Activated CD4-positive, alpha-beta T cell treated with anti-CD3 and anti-CD28 coated beads, Interleukin-2, amount 50 U/mL, for 1 hour (primary cell): ENCODE data around the gene PPP1R2.
"Not testable (repeated sequence)": the region's sequence is repeated elsewhere in the genome, so short reads cannot be mapped to it uniquely, and the experiment has no call there.

Experiments used
- DNase-seq: peaks from one replicate; pipeline ENCODE4 v3.0.0-alpha.2; 2020

PPP1R2 gene

DNA sequence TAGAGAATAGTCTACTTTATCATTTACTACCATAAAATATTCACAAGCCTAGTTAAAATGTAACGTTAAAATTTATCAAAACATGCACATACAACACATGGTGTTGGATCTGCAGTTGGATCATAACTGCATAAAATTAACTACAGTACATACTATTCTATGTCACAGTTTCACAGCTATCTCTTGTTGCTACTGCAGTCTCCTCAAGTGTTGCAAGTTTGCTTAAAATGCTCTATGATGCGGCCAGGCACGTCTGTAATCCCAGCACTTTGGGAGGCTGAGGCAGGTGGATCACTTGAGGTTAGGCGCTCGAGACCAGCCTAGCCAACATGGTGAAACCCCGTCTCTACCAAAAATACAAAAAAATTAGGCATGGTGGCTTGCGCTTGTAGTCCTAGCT lies 10.3 kb downstream of the PPP1R2 start:
- DNase-seq, result no peak

DNA sequence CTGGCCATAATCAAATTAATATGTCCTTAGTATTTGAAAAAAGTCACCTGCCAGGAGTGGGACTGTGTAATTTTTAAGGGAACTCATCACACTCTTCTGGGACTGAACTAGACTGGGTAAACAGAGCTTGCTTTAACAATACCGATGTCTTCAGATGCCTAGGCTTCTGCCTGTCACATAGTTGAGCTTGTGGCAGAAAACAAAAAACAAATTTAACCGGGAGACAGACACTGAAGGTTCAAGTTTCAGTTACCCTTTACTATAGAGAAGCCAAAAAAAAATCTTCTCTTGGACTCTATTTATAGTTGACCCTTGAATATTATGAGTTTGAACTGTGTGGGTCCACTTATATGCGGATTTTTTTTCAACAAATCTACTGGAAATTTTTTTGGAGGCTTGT lies 10.8 kb downstream of the PPP1R2 start:
- DNase-seq, result no peak

DNA sequence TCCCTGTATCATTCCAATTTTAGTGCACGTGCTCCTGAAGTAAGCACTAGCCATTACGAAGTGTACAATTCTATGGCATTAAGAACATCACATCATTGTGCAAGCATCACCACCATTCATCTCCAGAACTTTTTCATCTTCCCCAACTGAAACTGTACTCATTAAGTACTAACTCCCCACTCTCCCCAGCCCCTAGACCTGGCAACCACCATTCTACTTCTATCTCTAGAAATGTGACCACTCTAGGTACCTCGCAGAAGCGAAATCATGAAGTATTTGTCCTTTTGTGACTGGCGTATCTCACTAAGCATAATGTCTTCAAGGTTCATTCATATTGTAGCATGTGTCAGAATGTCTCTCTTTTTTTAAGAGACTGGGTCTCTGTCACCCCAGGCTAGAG lies 11.4 kb downstream of the PPP1R2 start:
- DNase-seq, result no peak

DNA sequence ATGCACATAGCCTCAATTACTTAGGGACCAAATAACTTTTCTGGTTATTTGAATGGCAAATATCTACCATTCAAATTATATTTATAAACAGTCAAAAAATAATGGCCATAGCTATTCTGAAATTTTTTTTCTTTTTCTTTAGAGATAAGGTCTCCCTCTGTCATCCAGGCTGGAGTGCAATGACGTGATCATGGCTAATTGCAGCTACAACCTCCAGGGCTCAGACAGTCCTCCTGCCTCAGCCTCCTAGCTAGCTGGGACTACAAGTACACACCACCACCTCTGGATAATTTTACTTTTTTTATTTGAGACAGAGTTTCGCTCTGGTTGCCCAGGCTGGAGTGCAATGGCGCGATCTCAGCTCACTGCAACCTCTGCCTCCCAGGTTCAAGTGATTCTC lies 16.6 kb downstream of the PPP1R2 start:
- DNase-seq, result no peak

DNA sequence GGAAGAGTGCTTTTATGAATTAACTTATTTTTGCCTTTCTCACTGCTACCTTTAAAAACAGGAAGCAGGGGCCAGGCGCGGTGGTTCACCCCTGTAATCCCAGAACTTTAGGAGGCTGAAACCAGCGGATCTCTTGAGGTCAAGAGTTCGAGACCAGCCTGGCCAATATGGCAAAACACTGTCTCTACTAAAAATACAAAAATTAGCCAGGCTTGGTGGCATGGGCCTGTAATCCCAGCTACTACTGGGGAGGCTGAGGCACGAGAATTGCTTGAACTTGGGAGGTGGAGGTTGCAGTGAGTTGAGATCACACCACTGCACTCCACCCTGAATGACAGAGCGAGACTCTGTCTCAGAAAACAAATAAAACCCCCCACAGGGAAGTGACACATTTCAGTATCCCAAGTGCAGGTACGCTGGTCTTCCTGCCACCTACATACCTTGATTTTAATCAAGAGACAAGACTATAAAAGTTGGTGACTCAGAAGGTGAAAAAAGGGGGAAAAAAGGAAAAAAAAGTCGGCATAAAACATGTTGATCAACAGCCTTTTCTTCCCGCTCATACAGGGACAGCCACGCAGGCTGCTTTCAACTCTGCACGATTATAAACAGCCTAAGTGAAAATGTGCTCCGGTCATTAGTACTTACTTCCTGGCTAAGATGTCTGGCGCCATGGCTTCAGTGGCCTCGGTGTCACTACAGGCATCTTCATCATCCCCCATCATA lies 18.8 kb downstream of the PPP1R2 start:
- DNase-seq, result no peak

DNA sequence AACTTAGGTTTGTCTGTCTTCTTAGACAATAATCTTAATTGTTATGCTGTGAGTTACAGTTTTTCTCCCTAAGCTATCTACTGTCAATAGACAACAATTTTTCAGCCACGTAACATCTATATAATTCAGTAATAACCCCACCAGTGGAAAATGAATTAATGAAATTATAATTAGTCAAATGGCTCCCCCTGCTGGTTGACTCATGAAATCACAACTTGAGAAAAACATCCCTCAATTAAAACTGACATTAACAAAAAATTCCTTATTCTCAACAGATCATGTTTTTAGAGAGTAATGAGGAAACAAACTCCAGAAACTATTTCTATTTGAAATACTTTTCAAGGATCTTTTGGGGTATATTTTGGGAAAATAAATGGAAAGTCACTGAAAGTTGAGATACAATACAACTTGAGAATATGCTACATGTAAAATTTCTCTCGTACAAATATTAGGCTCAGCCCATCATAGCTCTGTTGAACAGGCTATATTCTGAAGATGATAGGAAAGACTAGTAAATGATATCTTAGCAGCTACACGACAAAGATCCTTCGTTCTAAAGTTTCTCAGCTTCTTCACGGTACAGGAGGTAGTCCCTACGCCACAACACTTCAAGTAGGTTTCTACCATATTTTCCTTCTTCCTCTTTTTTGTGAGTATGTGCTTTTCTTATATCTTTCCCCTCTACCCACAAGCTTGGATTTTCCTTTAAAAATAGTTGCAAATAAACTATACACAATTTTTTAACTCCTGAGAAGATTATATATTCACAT lies 20.7 kb downstream of the PPP1R2 start:
- DNase-seq, result peak; percentile 28

DNA sequence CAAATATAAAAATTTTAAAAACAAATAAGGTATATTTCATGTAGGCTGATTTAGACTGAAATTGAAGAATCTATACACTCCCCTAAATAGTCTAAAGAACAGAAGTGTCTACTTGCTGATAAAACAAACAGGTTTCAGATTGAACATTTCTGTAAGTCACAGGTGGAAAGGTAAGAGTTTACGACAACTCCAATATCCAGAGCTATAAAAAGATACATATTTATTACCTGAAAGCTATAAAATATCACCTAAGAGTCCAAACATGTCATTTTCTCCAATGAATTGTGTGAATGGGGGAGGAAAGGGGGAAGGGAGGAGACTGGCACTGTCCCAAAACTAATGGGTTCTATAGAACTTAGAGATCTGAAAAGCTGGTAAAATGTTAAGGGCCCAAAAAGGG lies 26.1 kb downstream of the PPP1R2 start:
- DNase-seq, result no peak

DNA sequence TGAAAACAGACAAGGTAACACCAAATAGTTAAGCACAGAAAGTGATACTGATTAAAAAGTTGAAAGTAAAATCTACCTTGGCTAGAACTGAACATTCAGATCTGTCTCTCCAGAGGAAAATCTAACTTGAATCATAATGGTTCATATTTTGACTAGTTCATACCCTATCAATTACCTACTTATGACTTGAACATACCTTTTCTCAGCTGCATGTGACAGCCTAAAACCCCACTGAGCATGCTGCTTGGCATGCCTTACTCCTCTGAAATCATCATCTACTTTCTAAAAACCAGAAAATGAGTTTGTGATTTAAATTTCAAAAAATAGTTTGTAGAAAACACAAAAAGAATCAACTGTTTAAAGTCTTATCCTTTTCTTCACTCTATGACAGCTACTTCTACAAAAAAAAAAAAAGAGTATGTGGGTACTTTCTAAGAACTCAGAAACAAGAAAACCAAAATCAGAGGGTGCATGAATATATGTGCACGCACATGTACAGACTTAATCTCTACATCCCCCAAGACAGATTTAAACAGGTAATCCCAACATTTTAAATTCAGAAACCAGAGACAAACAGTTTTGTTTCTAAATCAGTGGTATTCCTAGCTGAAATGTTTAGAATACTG lies 28.4 kb downstream of the PPP1R2 start:
- not testable (repeated sequence) for DNase-seq

DNA sequence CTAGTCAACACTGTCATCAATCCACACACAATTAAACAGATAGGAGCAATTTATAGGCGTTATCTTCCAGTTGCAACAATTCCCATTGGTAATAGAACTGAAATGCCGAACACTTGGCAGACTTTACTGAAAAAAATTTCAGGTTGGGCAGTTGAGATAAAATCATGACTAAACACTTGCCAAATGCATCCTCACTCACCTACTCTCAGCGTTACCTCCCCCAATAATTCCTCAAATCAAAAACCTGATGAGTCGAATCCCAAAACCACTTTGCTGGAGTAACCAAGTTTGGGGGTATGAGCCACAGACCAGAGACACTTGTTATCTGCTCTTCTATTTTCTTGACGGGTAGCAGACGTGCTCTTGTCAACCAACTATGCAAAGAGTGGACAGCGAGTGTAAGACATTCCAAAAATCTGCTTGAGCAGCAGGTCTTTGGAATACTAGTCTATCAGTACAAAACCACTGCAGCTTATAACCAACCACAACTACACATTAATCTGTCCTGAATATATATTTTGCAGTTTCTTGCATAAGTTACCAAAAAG lies 30.3 kb downstream of the PPP1R2 start:
- DNase-seq, result no peak

DNA sequence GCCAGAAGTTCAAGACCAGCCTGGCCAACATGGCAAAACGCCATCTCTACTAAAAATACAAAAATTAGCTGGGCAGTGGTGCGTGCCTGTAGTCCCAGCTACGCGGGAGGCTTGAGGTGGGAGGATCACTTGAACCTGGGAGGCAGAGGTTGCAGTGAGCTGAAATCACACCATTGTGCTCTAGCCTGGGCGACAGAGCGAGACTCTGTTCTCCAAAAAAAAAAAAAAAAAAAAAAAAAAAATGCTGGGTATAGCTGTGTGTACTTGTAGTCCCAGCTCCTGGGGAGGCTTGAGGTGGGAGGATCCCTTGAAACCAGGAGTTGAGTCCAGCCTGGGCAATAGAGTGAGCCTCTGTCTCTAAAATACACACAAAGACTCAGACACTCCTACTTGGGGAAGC lies 32.0 kb downstream of the PPP1R2 start:
- DNase-seq, result no peak

DNA sequence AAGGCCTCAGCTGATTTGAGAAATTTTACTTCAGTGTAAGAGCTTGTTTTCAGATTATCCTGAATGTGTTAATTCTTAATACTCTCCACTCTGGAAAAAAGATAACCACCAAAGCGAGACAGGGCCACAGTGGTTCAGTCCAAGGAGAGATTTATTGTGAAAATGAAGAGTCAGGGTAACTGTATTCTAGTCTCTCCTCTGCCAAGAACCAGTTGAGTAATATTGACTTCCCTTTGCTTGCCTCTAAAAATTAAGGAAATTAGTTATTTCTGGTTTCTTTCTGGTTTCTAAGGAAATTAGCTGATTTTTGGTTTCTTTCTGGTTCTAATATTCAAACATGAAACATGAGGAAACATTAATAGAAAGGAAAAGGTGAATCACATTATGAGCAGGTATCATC lies 34.9 kb downstream of the PPP1R2 start:
- no peak for DNase-seq

DNA sequence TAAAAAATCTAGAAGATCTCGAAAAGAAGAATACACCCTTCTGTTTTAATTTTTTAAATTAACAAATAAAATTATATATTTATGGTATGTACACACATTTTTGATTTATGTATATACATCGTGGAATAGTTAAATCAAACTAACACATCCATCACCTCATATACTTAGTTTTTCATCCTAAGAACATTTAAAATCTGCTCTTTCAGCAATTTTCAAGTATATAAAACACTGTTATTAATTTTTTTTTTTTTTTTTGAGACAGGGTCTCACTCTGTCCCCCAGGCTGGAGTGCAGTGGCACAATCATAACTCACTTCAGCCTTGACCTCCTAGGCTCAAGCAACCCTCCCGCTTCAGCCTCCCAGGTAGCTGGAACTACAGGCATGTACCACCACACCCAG lies 67.5 kb downstream of the PPP1R2 start:
- DNase-seq, result no peak

DNA sequence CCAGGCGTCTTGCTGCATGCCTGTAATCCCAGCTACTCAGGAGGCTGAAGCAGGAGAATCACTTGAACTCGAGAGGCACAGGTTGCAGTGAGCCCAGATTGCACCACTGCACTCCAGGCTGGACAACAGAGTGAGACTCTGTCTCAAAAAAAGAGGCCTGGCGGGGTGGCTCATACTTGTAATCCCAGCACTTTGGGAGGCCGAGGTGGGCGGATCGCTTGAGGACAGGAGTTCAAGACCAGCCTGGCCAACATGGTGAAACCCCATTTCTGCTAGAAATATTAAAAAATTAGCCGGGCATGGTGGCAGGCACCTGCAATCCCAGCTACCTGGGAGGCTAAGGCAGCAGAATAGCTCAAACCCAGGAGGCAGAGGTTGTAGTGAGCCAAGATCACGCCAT lies 68.0 kb downstream of the PPP1R2 start:
- DNase-seq, result not testable (repeated sequence)

DNA sequence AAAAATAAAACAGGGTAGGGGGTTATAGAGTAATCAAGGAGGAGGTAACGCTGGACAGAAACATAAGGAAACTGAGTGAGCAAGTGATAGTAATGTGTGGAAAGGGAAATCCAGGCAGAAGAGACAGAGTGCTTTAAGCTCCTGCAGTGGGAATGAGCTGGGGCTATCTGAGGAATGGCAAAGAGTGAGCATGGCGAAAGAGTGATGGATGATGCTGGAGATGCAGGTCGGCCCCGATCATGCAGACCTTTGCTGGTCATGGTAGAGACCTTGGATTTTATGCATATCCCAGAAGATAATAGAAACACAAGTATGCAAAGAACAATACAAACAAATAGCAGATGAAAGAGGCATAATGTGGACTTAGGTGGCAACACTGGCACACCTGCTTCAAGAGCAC lies 74.3 kb downstream of the PPP1R2 start:
- DNase-seq, result no peak

DNA sequence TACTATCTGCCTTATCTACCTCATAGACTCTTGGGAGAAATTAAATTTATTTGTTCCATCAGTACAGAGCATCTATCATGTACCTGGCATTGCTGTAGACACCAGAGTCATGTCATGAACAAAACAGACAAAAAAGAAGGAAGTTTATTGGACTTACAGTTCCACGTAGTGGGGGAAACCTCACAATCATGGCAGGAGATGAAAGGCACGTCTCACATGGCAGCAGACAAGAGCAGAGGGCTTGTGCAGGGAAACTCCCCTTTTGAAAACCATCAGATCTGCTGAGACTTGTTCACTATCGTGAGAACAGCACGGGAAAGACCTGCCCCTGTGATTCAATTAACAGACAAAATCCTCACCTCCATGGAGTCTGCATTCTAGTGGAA lies 74.7 kb downstream of the PPP1R2 start:
- DNase-seq, result no peak

DNA sequence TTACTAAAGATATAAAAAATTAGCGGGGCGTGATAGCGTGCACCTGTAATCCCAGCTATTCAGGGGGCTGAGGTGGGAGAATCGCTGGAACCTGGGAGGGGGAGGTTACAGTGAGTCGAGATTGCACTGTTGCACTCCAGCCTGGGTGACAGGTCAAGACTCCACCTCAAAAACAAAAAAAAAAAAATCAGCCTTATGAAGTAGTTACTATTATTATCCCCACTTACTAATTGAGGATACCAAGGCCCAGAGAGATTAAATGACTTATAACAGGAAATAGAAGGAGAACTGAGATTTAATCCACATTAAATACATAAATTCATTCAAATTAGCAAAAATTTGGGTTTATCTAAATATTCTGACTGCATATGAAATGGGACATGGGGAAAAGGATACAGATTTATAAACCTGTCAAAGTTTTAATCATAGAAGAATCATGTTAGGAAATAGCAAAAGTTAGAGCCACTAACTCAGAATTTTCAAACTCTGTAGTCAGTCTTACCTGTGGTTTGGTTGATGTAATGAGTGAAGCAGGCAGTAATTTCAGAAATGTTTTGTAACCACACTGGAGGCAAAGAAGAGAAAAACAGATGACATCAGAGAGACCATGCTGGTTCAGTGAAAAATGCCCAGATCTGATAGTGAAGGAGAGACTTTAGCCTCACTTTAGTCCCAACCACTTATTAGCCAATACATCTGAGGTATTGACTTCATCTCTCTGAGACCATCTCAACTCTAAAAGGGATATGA lies 75.3 kb downstream of the PPP1R2 start:
- DNase-seq, result no peak

DNA sequence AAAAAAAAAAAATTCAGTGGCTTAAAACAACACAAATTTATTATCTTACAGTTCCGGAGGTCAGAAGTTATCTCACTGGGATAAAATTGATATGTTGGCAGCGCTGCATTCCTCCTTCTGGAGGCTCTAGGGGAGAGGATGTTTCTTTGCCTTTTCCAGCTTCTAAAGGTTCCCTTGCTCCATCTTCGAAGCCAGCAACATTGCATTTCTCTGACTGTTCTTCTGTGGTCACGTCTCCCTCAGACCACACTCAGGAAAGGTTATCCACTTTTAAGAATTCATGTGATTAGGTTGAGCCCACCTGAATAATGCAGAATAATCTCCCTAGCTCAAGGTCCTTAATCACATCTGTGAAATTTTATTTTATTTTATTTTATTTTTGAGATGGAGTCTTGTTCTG lies 76.9 kb downstream of the PPP1R2 start:
- DNase-seq, result no peak
